GM12878 (cell line): Measurements from ENCODE around the gene SERPINB10. TPM values are rescaled to one million over a fixed set of nuclear protein-coding genes. Genes with fewer than 3 reads are reported as not detected.
A peak's percentile ranks its signal among the peaks of the same experiment; 100 is the strongest.

Source experiments
- CBX3 ChIP-seq: fragments of 200-600 bp; sonication (generic); IDR thresholded peaks from 2 replicates; pipeline ENCODE4 v1.6.1; 2016; ENCODE audit warnings: low read depth, borderline replicate concordance
- CHD4 ChIP-seq: fragments of 200-600 bp; sonication (generic); IDR thresholded peaks from 2 replicates; pipeline ENCODE4 v1.6.1; 2016; ENCODE audit warnings: mild to moderate bottlenecking
- EED ChIP-seq: sonication (generic); IDR thresholded peaks from 2 replicates; pipeline ENCODE4 v1.6.1; 2016; ENCODE audit warnings: antibody characterized with exemption, low read depth
- ESRRA ChIP-seq: IDR thresholded peaks from 2 replicates; pipeline ENCODE4 v1.6.1; 2012; ENCODE audit warnings: mild to moderate bottlenecking, low read length, improper control_type of control experiment
- ETV6 ChIP-seq, 2 experiments: fragments of 450-650 bp in 1 of 2; IDR thresholded peaks in 1 of 2; conservative IDR thresholded peaks in 1 of 2; 2 replicates each; pipeline ENCODE4 v1.6.1; 2014; ENCODE audit warnings: antibody characterized with exemption in 1 of 2, borderline replicate concordance in 1 of 2, low read depth in 1 of 2, mild to moderate bottlenecking in 1 of 2, moderate library complexity in 1 of 2
- FOXK2 ChIP-seq: fragments of 450-650 bp; IDR thresholded peaks from 2 replicates; pipeline ENCODE4 v1.6.1; 2017; ENCODE audit warnings: mild to moderate bottlenecking, moderate library complexity
- GABPA ChIP-seq: IDR thresholded peaks from 2 replicates; pipeline ENCODE4 v1.6.1; 2014; ENCODE audit warnings: antibody characterized with exemption, low read depth, mild to moderate bottlenecking, inconsistent platforms
- IRF3 ChIP-seq: fragments of 450-650 bp; IDR thresholded peaks from 2 replicates; pipeline ENCODE4 v1.6.1; 2014; ENCODE audit warnings: mild to moderate bottlenecking
- IRF4 ChIP-seq: IDR thresholded peaks from 2 replicates; pipeline ENCODE4 v1.6.1; 2011; ENCODE audit warnings: low read depth, low read length
- KDM1A ChIP-seq: fragments of 200-600 bp; sonication (generic); IDR thresholded peaks from 2 replicates; pipeline ENCODE4 v1.6.1; 2016; ENCODE audit warnings: borderline replicate concordance
- MAX ChIP-seq: IDR thresholded peaks from 2 replicates; pipeline ENCODE4 v1.6.1; 2012; ENCODE audit warnings: low read depth, low read length, improper control_type of control experiment
- MEF2A ChIP-seq: IDR thresholded peaks from 2 replicates; pipeline ENCODE4 v1.6.1; 2011; ENCODE audit warnings: low read depth, mild to moderate bottlenecking, low read length, moderate library complexity; ENCODE audit not compliant: insufficient read depth
- NFYB ChIP-seq: IDR thresholded peaks from 2 replicates; pipeline ENCODE4 v1.6.1; 2011; ENCODE audit warnings: low read depth, mild to moderate bottlenecking, low read length, improper control_type of control experiment, moderate library complexity; ENCODE audit not compliant: insufficient read depth
- PKNOX1 ChIP-seq: fragments of 450-650 bp; IDR thresholded peaks from 2 replicates; pipeline ENCODE4 v1.6.1; 2016; ENCODE audit warnings: mild to moderate bottlenecking
- PML ChIP-seq: IDR thresholded peaks from 2 replicates; pipeline ENCODE4 v1.6.1; 2012; ENCODE audit warnings: low read length, inconsistent platforms
- POU2F2 ChIP-seq: IDR thresholded peaks from 3 replicates; pipeline ENCODE4 v1.6.1; 2011; ENCODE audit warnings: low read depth, mild to moderate bottlenecking, low read length, borderline replicate concordance
- RAD51 ChIP-seq: fragments of 450-650 bp; IDR thresholded peaks from 2 replicates; pipeline ENCODE4 v1.6.1; 2016; ENCODE audit warnings: moderate library complexity, mild to moderate bottlenecking, inconsistent platforms
- RELB ChIP-seq: fragments of 450-650 bp; IDR thresholded peaks from 2 replicates; pipeline ENCODE4 v1.6.1; 2017; ENCODE audit warnings: low read depth, mild to moderate bottlenecking, moderate library complexity
- SKIL ChIP-seq: fragments of 450-650 bp; IDR thresholded peaks from 2 replicates; pipeline ENCODE4 v1.6.1; 2017; ENCODE audit warnings: mild to moderate bottlenecking, low read depth, inconsistent platforms; ENCODE audit not compliant: poor library complexity, severe bottlenecking
- SMAD5 ChIP-seq: IDR thresholded peaks from 2 replicates; pipeline ENCODE4 v1.6.1; 2016; ENCODE audit warnings: antibody characterized with exemption, low read depth
- SP1 ChIP-seq: IDR thresholded peaks from one replicate; pipeline ENCODE4 v1.6.1; 2011; ENCODE audit warnings: low read depth, low read length
- USF1 ChIP-seq: IDR thresholded peaks from 2 replicates; pipeline ENCODE4 v1.6.1; 2011; ENCODE audit warnings: borderline replicate concordance, low read depth, mild to moderate bottlenecking, moderate library complexity, mixed read lengths, low read length; ENCODE audit not compliant: insufficient read depth; ENCODE audit errors: extremely low read length
- YY1 ChIP-seq: IDR thresholded peaks from 2 replicates; pipeline ENCODE4 v1.6.1; 2011; ENCODE audit warnings: low read depth, mild to moderate bottlenecking, low read length
- ZNF207 ChIP-seq: fragments of 450-650 bp; IDR thresholded peaks from 2 replicates; pipeline ENCODE4 v1.6.1; 2014; ENCODE audit warnings: antibody characterized with exemption, mild to moderate bottlenecking, borderline replicate concordance
- ZNF24 ChIP-seq: fragments of 450-650 bp; IDR thresholded peaks from 2 replicates; pipeline ENCODE4 v1.6.1; 2017; ENCODE audit warnings: antibody characterized with exemption, mild to moderate bottlenecking
- ZZZ3 ChIP-seq: IDR thresholded peaks from 2 replicates; pipeline ENCODE4 v1.6.1; 2011; ENCODE audit warnings: low read depth; ENCODE audit not compliant: control insufficient read depth, insufficient read length
- polyA plus RNA-seq, 11 experiments: library from polyadenylated mRNA; depleted of rRNA in 4 of 11; unstranded in 6 of 11; stranded (reverse) in 5 of 11; fragments of >200 nt; fragmentation: Nextera tagmentation in 4 of 11; fragmentation: Illumina TruSeq in 1 of 11; extraction: Ambion mirVana in 4 of 11; extraction: Trizol in 1 of 11; gene quantifications; 1 replicate in 1 of 11; 2 replicates in 10 of 11; pipeline versions ENCODE4 v1.2.1 to v1.2.3, GENCODE V29; 2011 to 2016; ENCODE audit warnings: inconsistent platforms in 2 of 11, missing spikeins in 2 of 11, low read depth in 1 of 11
- total RNA-seq, 4 experiments: library from RNA; depleted of rRNA in 3 of 4; stranded (reverse); fragments of >200 nt in 3 of 4; fragmentation: Illumina TruSeq in 1 of 4; extraction: Trizol in 1 of 4; gene quantifications; 2 replicates each; pipeline versions ENCODE4 v1.2.1 to v1.2.3, GENCODE V29; 2013 to 2021

The SERPINB10 gene
- total and polyA plus RNA-seq, 10 of the 15 experiments (the other 5 are each of a cell fraction or from before 2014, with no cell fraction given), result 12.0 to 83.5 (median 24.1) TPM

GRCh38 chr18:63908858-63909257, 1.1 kb downstream of the SERPINB10 start (continued):
- TF ChIP-seq KDM1A (no peak), NFYB (no peak), SKIL (no peak), ZZZ3 (no peak), ETV6 (conservative IDR thresholded peaks at IDR 0.05 in 1 of 2, IDR thresholded peaks at IDR 0.05 in 1 of 2; ENCODE audit: borderline replicate concordance in 1 of 2, low read depth in 1 of 2) (0 out of 4 replicates have a peak, but pooled peaks of 1 of the 2 experiments have one; percentile 8), POU2F2 (no peak), ZNF207 (no peak), SMAD5 (no peak), MEF2A (no peak), YY1 (peak; percentile 82), ZNF24 (no peak), GABPA (no peak), IRF3 (no peak), RAD51 (no peak), SP1 (no peak), EED (no peak), CHD4 (no peak), MAX (no peak), PKNOX1 (peak; percentile 23; the same call in 1 of the 2 replicates), ESRRA (no peak), RELB (no peak), CBX3 (no peak), IRF4 (no peak), PML (no peak), USF1 (no peak), FOXK2 (no peak)
